GM18526 (cell line): ENCODE data around the gene FOXO3.

Experiments
- POLR2A ChIP-seq: IDR thresholded peaks from 3 replicates; pipeline ENCODE4 v1.6.1; 2011; ENCODE audit not compliant: insufficient read length; ENCODE audit errors: extremely low read depth

Gene FOXO3

GRCh38 chr6:108560463-108561308 is at the start of gene FOXO3:
TSS of gene FOXO3 (plus strand) at chr6:108560917. CDS start at chr6:108561209, 292 bp downstream.
- no peak for TF ChIP-seq POLR2A

GRCh38 chr6:108518714-108519576 is 41.8 kb upstream of the FOXO3 start:
- no peak for TF ChIP-seq POLR2A

GRCh38 chr6:108521616-108522107 is 39.1 kb upstream of the FOXO3 start:
- TF ChIP-seq POLR2A = no peak

- TF ChIP-seq POLR2A = no peak
Observed at GRCh38 chr6:108523697-108524096, 37.0 kb upstream of the FOXO3 start.

- no peak for TF ChIP-seq POLR2A
Observed at GRCh38 chr6:108524528-108525248, 36.0 kb upstream of the FOXO3 start.

- TF ChIP-seq POLR2A = no peak
Observed at GRCh38 chr6:108526739-108527174, 34.0 kb upstream of the FOXO3 start.

DNA sequence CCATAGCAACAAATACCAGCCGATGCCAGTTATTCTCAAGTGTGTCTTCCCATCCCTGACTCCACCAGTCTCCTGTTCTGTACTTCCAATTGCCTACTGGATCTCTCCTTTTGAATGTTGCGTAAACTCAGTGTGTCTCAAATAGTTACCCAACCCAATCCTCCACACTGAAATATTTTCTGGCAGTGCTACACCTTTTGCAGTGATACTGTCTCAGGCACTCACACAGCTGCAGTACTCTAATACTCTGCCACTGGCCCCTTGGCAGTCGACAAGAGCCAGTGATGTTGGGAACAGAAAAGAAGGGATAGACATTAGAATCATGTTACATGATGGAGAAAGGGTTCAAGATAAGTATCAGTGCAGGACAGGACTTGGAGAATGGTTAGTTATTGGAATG is 31.8 kb upstream of the FOXO3 start:
- TF ChIP-seq POLR2A = no peak

- no peak for TF ChIP-seq POLR2A
Observed at GRCh38 chr6:108531332-108531731, 29.4 kb upstream of the FOXO3 start.

- no peak for TF ChIP-seq POLR2A
Observed at GRCh38 chr6:108535114-108535742, 25.5 kb upstream of the FOXO3 start.

- TF ChIP-seq POLR2A = no peak
Observed at GRCh38 chr6:108541843-108542759, 18.6 kb upstream of the FOXO3 start.

- TF ChIP-seq POLR2A = no peak
Observed at GRCh38 chr6:108543175-108543940, 17.4 kb upstream of the FOXO3 start.

- no peak for TF ChIP-seq POLR2A
Observed at GRCh38 chr6:108544606-108545005, 16.1 kb upstream of the FOXO3 start.
